Endothelial cell of umbilical vein (primary cell): ENCODE data around the gene INPP4B. TPM values are rescaled to one million over a fixed set of nuclear protein-coding genes. Genes with fewer than 3 reads are reported as not detected.

ENCODE experiments used
- BruUV-seq: library from RNA; stranded (reverse); fragments of 400-500 nt; replicated peaks from 2 replicates; lab custom pipeline; 2021; lab: Mats Ljungman, UMichigan
- CTCF ChIA-PET: fragments of 300-600, 350-600 bp; sonication (Branson Sonifier 250); formaldehyde crosslinking; loops from one replicate; lab custom pipeline; 2021; ENCODE audit warnings: antibody characterized with exemption, inconsistent platforms; lab: Charles Lee
- POLR2A ChIA-PET: fragments of 300-600, 350-600 bp; sonication (Branson Sonifier 250); formaldehyde crosslinking; loops from one replicate; lab custom pipeline; 2021; ENCODE audit warnings: antibody characterized with exemption, inconsistent platforms; lab: Charles Lee
- DNase-seq: peaks from one replicate; pipeline ENCODE4 v3.0.0-alpha.2; 2011; ENCODE audit warnings: low read depth, low spot score
- FAIRE-seq: peaks from 2 replicates; lab custom pipeline; 2011; peaks lifted over from hg19 to GRCh38; lab: Jason Lieb, UNC
- H2AFZ ChIP-seq: 2 replicates; pipeline ENCODE4 v1.6.0; 2012; ENCODE audit warnings: low read depth, low read length, control low read depth, inconsistent platforms
- H3K27ac ChIP-seq: 2 replicates; pipeline ENCODE4 v1.5.1; 2011; ENCODE audit warnings: low read depth, mild to moderate bottlenecking, control low read depth, low read length, moderate library complexity; ENCODE audit not compliant: insufficient read depth
- H3K27me3 ChIP-seq, 2 experiments: 2 replicates each; pipeline versions ENCODE4 v1.6.0 to v1.6.1; 2011; ENCODE audit warnings: low read length in 2 of 2, mixed read lengths in 1 of 2; ENCODE audit not compliant: control insufficient read depth in 2 of 2, insufficient read depth in 2 of 2
- H3K36me3 ChIP-seq, 2 experiments: 2 replicates in 1 of 2; 3 replicates in 1 of 2; pipeline ENCODE4 v1.5.1; 2011; ENCODE audit warnings: low read length in 2 of 2, mild to moderate bottlenecking in 1 of 2, moderate library complexity in 1 of 2; ENCODE audit not compliant: control insufficient read depth in 2 of 2, insufficient read depth in 2 of 2; ENCODE audit errors: extremely low read depth in 1 of 2
- H3K4me1 ChIP-seq: 3 replicates; pipeline ENCODE4 v1.5.1; 2011; ENCODE audit warnings: mild to moderate bottlenecking, low read length; ENCODE audit not compliant: control insufficient read depth, insufficient read depth; ENCODE audit errors: extremely low read depth
- H3K4me2 ChIP-seq: 2 replicates; pipeline ENCODE4 v1.6.1; 2011; ENCODE audit warnings: low read length, control low read depth, mixed read lengths; ENCODE audit not compliant: insufficient read depth
- H3K4me3 ChIP-seq, 3 experiments: fragments of 200-600 bp in 1 of 3; sonication (generic), shearing (Covaris generic) in 1 of 3; replicated peaks in 1 of 3; 2 replicates each; pipeline ENCODE4 v1.5.1; 2011 to 2016; ENCODE audit warnings: control low read depth in 3 of 3, low read length in 3 of 3, mild to moderate bottlenecking in 2 of 3, inconsistent platforms in 1 of 3, low read depth in 1 of 3, moderate library complexity in 1 of 3; ENCODE audit not compliant: insufficient read depth in 1 of 3
- H3K79me2 ChIP-seq: 2 replicates; pipeline ENCODE4 v1.6.0; 2012; ENCODE audit warnings: low read length, inconsistent platforms; ENCODE audit not compliant: control insufficient read depth, insufficient read depth
- H3K9ac ChIP-seq: replicated peaks from 2 replicates; pipeline ENCODE3; 2011; ENCODE audit warnings: low read length, control low read depth; ENCODE audit not compliant: insufficient read depth; ENCODE audit errors: extremely low read depth
- H3K9me1 ChIP-seq: replicated peaks from 3 replicates; pipeline ENCODE4 v1.6.0; 2011; ENCODE audit warnings: mild to moderate bottlenecking, low read length; ENCODE audit not compliant: control insufficient read depth, insufficient read depth; ENCODE audit errors: extremely low read depth
- H3K9me3 ChIP-seq: replicated peaks from 2 replicates; pipeline ENCODE4 v1.5.1; 2012; ENCODE audit warnings: low read length, inconsistent platforms; ENCODE audit not compliant: control insufficient read depth, insufficient read depth
- H4K20me1 ChIP-seq: replicated peaks from 2 replicates; pipeline ENCODE3; 2011; ENCODE audit warnings: mild to moderate bottlenecking, low read length; ENCODE audit not compliant: control insufficient read depth, insufficient read depth; ENCODE audit errors: extremely low read depth
- EZH2 ChIP-seq: IDR thresholded peaks from 2 replicates; pipeline ENCODE4 v1.6.1; 2012; ENCODE audit warnings: borderline replicate concordance, low read depth, mild to moderate bottlenecking, moderate library complexity, low read length, inconsistent platforms; ENCODE audit not compliant: severe bottlenecking
- FOS ChIP-seq: IDR thresholded peaks from 2 replicates; pipeline ENCODE4 v1.6.1; 2011; ENCODE audit warnings: mild to moderate bottlenecking, low read length, moderate library complexity, borderline replicate concordance; ENCODE audit not compliant: insufficient read depth
- GATA2 ChIP-seq: IDR thresholded peaks from 2 replicates; pipeline ENCODE4 v1.7.0; 2011; ENCODE audit warnings: low read depth, mild to moderate bottlenecking, moderate library complexity, mixed read lengths, low read length; ENCODE audit not compliant: insufficient read length, insufficient read depth
- JUN ChIP-seq: IDR thresholded peaks from 2 replicates; pipeline ENCODE4 v1.6.1; 2011; ENCODE audit warnings: borderline replicate concordance, low read depth; ENCODE audit not compliant: insufficient read length, insufficient read depth
- MYC ChIP-seq: IDR thresholded peaks from one replicate; pipeline ENCODE4 v1.6.1; 2011; ENCODE audit warnings: mild to moderate bottlenecking, low read depth, low read length
- POLR2A ChIP-seq: IDR thresholded peaks from 2 replicates; pipeline ENCODE4 v1.6.1; 2012; ENCODE audit warnings: low read depth, mild to moderate bottlenecking, control low read depth, low read length
- POLR2AphosphoS5 ChIP-seq: IDR thresholded peaks from 2 replicates; pipeline ENCODE4 v1.6.1; 2012; ENCODE audit warnings: low read depth, mild to moderate bottlenecking, control low read depth, low read length, moderate library complexity; ENCODE audit not compliant: insufficient read depth
- dilution Hi-C: fragments of 300-500 bp; cut with MboI; formaldehyde crosslinking; loops from one replicate; pipeline ENCODE4 v1.15.0; 2019; ENCODE audit warnings: low sequenced_read_pairs; ENCODE audit not compliant: extremely low pct_ligation_motif_present
- intact Hi-C: fragments of 100-400 bp; cut with micrococcal nuclease; formaldehyde crosslinking; loops from one replicate; pipeline ENCODE4 v1.10.0; 2022
- polyA plus RNA-seq, 4 experiments: library from polyadenylated mRNA; depleted of rRNA in 3 of 4; stranded (reverse) in 3 of 4; unstranded in 1 of 4; fragments of >200 nt; gene quantifications; 2 replicates each; pipeline versions ENCODE4 v1.2.1 to v1.2.3, GENCODE V29; 2011 to 2012; ENCODE audit warnings: missing spikeins in 1 of 4
- total RNA-seq: library from RNA; stranded (reverse); gene quantifications from 2 replicates; pipeline ENCODE4 v1.2.3, GENCODE V29; 2021
- TF ChIP-seq, protein P1 (sequence below), 2 donors: IDR thresholded peaks; 1 replicate in 1 of 2; 2 replicates in 1 of 2; pipeline ENCODE4 v1.5.1; 2011; ENCODE audit warnings: low read length in 2 of 2, mild to moderate bottlenecking in 2 of 2, moderate library complexity in 2 of 2, control low read depth in 1 of 2, inconsistent platforms in 1 of 2, low read depth in 1 of 2; ENCODE audit not compliant: insufficient read depth in 1 of 2; ENCODE audit errors: extremely low read depth in 1 of 2
- TF ChIP-seq, protein P2 (sequence below): IDR thresholded peaks from 2 replicates; pipeline ENCODE4 v1.6.1; 2011; ENCODE audit not compliant: insufficient read depth, insufficient read length

The INPP4B gene
- total and polyA plus RNA-seq, 2 donors (not counting 3 experiments of a cell fraction or from before 2014, with no cell fraction given) = 0.41 to 3.1 TPM

DNA sequence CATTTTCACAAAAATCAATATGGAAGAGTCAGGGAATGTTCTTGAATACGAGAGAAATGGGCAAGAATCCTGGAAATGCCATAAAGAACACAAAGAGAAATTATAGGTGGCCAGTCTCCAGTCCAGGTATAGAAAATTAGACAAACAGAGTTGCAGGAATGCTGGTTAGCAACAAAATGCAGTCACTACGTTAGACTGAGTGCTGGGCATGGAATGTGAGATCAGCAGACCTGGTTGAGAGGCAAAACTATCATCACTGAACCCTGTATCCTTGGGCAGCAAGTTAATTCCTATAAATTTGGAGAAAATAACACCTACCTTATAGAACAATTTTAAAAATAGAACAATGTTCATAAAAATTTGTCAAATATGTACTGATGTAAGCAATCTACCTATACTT lies 417.4 kb downstream of the INPP4B start:
- CTCF ChIA-PET = interaction anchor here (1.6 kb wide), 1 partner anchor 18 kb away, joined by 4 read pairs; no protein-coding TSS in a partner anchor
- TF ChIP-seq POLR2AphosphoS5 (no peak), POLR2A (no peak), JUN (no peak), MYC (no peak), FOS (no peak), GATA2 (no peak), EZH2 (no peak)
- TF ChIP-seq, protein P1, sequence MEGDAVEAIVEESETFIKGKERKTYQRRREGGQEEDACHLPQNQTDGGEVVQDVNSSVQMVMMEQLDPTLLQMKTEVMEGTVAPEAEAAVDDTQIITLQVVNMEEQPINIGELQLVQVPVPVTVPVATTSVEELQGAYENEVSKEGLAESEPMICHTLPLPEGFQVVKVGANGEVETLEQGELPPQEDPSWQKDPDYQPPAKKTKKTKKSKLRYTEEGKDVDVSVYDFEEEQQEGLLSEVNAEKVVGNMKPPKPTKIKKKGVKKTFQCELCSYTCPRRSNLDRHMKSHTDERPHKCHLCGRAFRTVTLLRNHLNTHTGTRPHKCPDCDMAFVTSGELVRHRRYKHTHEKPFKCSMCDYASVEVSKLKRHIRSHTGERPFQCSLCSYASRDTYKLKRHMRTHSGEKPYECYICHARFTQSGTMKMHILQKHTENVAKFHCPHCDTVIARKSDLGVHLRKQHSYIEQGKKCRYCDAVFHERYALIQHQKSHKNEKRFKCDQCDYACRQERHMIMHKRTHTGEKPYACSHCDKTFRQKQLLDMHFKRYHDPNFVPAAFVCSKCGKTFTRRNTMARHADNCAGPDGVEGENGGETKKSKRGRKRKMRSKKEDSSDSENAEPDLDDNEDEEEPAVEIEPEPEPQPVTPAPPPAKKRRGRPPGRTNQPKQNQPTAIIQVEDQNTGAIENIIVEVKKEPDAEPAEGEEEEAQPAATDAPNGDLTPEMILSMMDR (IDR thresholded peaks at IDR 0.05; ENCODE audit: extremely low read depth in 1 of 2, insufficient read depth in 1 of 2, low read depth in 1 of 2, low read length in 2 of 2) = no peak
- TF ChIP-seq, protein P2, sequence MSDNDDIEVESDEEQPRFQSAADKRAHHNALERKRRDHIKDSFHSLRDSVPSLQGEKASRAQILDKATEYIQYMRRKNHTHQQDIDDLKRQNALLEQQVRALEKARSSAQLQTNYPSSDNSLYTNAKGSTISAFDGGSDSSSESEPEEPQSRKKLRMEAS = no peak
- H3K4me2 ChIP-seq = no peak overlapping the region
- no peaks in the 10 kb centered on the region for H3K79me2 ChIP-seq
- POLR2A ChIA-PET = no interaction called here
- intact Hi-C loops = no loop called here
- no peak overlapping the region for H3K27ac ChIP-seq
- dilution Hi-C loops = no loop called here
- no peak for FAIRE-seq
- H3K9me3 ChIP-seq = no peaks in the 10 kb centered on the region
- no peaks in the 10 kb centered on the region for H3K27me3 ChIP-seq
- no TSS peak for BruUV-seq
- no peak overlapping the region for H2AFZ ChIP-seq
- H3K4me3 ChIP-seq = no peak overlapping the region
- no peaks in the 10 kb centered on the region for H3K4me1 ChIP-seq
- H4K20me1 ChIP-seq = no peaks in the 10 kb centered on the region
- no peak for DNase-seq
- no peak overlapping the region for H3K9ac ChIP-seq
- H3K36me3 ChIP-seq = no peaks in the 10 kb centered on the region
- H3K9me1 ChIP-seq = no peaks in the 10 kb centered on the region
